Vagina (tissue), 2 donors: Measurements from ENCODE around the gene VPS9D1.
"Not testable (repeated sequence)": the region's sequence is repeated elsewhere in the genome, so short reads cannot be mapped to it uniquely, and the experiment has no call there.

ENCODE experiments used
- POLR2A ChIP-seq, 2 donors: fragments of 450-650 bp; IDR thresholded peaks; one replicate each; pipeline ENCODE4 v1.6.1; 2017; ENCODE audit warnings: antibody characterized with exemption in 2 of 2, mild to moderate bottlenecking in 2 of 2, moderate library complexity in 2 of 2
- POLR2AphosphoS5 ChIP-seq, 2 donors: sonication (generic); formaldehyde crosslinking; IDR thresholded peaks; one replicate each; pipeline ENCODE4 v1.9.0; 2017; ENCODE audit warnings: antibody characterized with exemption in 2 of 2, mild to moderate bottlenecking in 2 of 2, low read depth in 1 of 2; ENCODE audit not compliant: insufficient read depth in 1 of 2
- TF ChIP-seq, protein P1 (sequence below), 3 experiments: fragments of 450-650 bp in 2 of 3; fragments of 200-600 bp in 1 of 3; sonication (generic) in 1 of 3; IDR thresholded peaks; one replicate each; pipeline ENCODE4 v1.5.1; 2017 to 2019; ENCODE audit warnings: antibody characterized with exemption in 3 of 3, mild to moderate bottlenecking in 2 of 3, moderate library complexity in 2 of 3

DNA sequence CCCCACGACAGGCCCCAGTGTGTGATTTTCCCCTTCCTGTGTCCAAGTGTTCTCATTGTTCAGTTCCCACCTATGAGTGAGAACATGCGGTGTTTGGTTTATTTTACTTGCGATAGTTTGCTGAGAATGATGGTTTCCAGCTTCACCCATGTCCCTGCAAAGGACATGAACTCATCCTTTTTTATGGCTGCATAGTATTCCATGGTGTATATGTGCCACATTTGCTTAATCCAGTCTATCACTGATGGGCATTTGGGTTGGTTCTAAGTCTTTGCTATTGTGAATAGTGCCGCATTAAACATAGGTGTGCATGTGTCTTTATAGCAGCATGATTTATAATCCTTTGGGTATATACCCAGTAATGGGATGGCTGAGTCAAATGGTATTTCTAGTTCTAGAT lies 49.1 kb downstream of the VPS9D1 start:
- TF ChIP-seq POLR2A (IDR thresholded peaks at IDR 0.05); POLR2AphosphoS5 (IDR thresholded peaks at IDR 0.05; ENCODE audit: insufficient read depth in 1 of 2, low read depth in 1 of 2): not testable (repeated sequence)
- TF ChIP-seq, protein P1, sequence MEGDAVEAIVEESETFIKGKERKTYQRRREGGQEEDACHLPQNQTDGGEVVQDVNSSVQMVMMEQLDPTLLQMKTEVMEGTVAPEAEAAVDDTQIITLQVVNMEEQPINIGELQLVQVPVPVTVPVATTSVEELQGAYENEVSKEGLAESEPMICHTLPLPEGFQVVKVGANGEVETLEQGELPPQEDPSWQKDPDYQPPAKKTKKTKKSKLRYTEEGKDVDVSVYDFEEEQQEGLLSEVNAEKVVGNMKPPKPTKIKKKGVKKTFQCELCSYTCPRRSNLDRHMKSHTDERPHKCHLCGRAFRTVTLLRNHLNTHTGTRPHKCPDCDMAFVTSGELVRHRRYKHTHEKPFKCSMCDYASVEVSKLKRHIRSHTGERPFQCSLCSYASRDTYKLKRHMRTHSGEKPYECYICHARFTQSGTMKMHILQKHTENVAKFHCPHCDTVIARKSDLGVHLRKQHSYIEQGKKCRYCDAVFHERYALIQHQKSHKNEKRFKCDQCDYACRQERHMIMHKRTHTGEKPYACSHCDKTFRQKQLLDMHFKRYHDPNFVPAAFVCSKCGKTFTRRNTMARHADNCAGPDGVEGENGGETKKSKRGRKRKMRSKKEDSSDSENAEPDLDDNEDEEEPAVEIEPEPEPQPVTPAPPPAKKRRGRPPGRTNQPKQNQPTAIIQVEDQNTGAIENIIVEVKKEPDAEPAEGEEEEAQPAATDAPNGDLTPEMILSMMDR (IDR thresholded peaks at IDR 0.05): not testable (repeated sequence)
